HG03521 (cell line): ENCODE data around the gene TMOD3.
A peak's percentile ranks its signal among the peaks of the same experiment; 100 is the strongest.

ENCODE experiments used
- ATAC-seq: cut with Tn5 transposase; IDR thresholded peaks from one replicate; pipeline ENCODE4 v1.9.1; 2021; ENCODE audit warnings: mild to moderate bottlenecking, moderate library complexity; ENCODE audit not compliant: unreplicated experiment

The TMOD3 gene

GRCh38 chr15:51907136-51907862 lies 77.8 kb downstream of the TMOD3 start:
- ATAC-seq = no peak

GRCh38 chr15:51908316-51908715 lies 78.9 kb downstream of the TMOD3 start:
- no peak for ATAC-seq

GRCh38 chr15:51909584-51909983 lies 80.1 kb downstream of the TMOD3 start:
- no peak for ATAC-seq

- no peak for ATAC-seq
These were observed 83.1 kb downstream of the TMOD3 start for GRCh38 chr15:51912528-51912927.

- no peak for ATAC-seq
These were observed 88.0 kb downstream of the TMOD3 start for GRCh38 chr15:51917493-51917892.

GRCh38 chr15:51924156-51925068 lies 95.0 kb downstream of the TMOD3 start:
- no peak for ATAC-seq

- ATAC-seq = no peak
These were observed 97.4 kb downstream of the TMOD3 start for GRCh38 chr15:51926809-51927208.

- ATAC-seq = no peak
These were observed 101.6 kb downstream of the TMOD3 start for GRCh38 chr15:51931016-51931415.

GRCh38 chr15:51931638-51932037 lies 102.2 kb downstream of the TMOD3 start:
- no peak for ATAC-seq

GRCh38 chr15:51932161-51932560 lies 102.7 kb downstream of the TMOD3 start:
- ATAC-seq = no peak

- peak; percentile 86 for ATAC-seq
These were observed 106.1 kb downstream of the TMOD3 start for GRCh38 chr15:51935466-51936104.

GRCh38 chr15:51936105-51936478 lies 106.6 kb downstream of the TMOD3 start:
- peak; percentile 12 for ATAC-seq

GRCh38 chr15:51938286-51938685 lies 108.8 kb downstream of the TMOD3 start:
- no peak for ATAC-seq

GRCh38 chr15:51939216-51939615 lies 109.8 kb downstream of the TMOD3 start:
- no peak for ATAC-seq

- no peak for ATAC-seq
These were observed 117.7 kb downstream of the TMOD3 start for GRCh38 chr15:51947124-51947523.

GRCh38 chr15:51952805-51953204 lies 123.4 kb downstream of the TMOD3 start:
- ATAC-seq = no peak

- no peak for ATAC-seq
These were observed 126.1 kb downstream of the TMOD3 start for GRCh38 chr15:51955504-51955903.
